Measurements from ENCODE around the gene COG6. TPM values are rescaled to one million over a fixed set of nuclear protein-coding genes. Genes with fewer than 3 reads are reported as not detected.

COG6 gene
- total RNA-seq, 4 donors from 2014 or later: 13.0 to 19.9 (median 14.3) TPM

DNA sequence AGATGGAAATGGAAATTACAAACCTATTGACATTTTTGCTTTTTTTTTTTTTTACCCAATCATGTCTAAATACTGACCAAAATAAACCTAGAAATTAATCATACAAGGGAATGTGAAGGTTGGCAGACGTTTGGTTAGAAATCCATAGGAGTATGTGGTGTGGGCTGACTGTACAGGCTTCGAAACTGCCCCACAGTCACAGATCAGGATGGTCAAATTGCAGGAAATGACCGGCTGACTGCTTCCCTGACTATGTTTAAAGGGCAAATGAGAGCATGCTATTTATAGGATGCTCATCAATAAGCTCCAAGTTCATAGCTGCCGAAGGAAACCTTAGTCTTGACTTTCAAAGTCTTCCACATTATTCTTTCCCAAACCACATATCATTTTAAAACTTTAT is 118.4 kb downstream of the COG6 start:
- Histone ChIP-seq H3K27ac (replicated peaks in 1 of 4) (no peak overlapping the region), H3K4me1 (peaks cover 3 to 19% (median 9%) of the 10 kb centered on the region in 4 donors), H3K4me3 (no peak overlapping the region), H3K36me3 (no peaks in the 10 kb centered on the region), H3K27me3 (no peaks in the 10 kb centered on the region), H3K9me3 (no peaks in the 10 kb centered on the region)
- WGBS: 79% methylated on average over 4 of the region's 4 CpGs
- DNase-seq (ENCODE audit: extremely low spot score): no peak
- intact Hi-C loops (cut with DNase I): loop anchor here (10.0 kb wide), 1 partner anchor 171 kb away; no protein-coding TSS in a partner anchor
- TF ChIP-seq POLR2A (IDR thresholded peaks at IDR 0.05; ENCODE audit: low read depth) (no peak), POLR2AphosphoS5 (IDR thresholded peaks at IDR 0.05) (no peak), EP300 (IDR thresholded peaks at IDR 0.05) (no peak)
- TF ChIP-seq, protein P1, sequence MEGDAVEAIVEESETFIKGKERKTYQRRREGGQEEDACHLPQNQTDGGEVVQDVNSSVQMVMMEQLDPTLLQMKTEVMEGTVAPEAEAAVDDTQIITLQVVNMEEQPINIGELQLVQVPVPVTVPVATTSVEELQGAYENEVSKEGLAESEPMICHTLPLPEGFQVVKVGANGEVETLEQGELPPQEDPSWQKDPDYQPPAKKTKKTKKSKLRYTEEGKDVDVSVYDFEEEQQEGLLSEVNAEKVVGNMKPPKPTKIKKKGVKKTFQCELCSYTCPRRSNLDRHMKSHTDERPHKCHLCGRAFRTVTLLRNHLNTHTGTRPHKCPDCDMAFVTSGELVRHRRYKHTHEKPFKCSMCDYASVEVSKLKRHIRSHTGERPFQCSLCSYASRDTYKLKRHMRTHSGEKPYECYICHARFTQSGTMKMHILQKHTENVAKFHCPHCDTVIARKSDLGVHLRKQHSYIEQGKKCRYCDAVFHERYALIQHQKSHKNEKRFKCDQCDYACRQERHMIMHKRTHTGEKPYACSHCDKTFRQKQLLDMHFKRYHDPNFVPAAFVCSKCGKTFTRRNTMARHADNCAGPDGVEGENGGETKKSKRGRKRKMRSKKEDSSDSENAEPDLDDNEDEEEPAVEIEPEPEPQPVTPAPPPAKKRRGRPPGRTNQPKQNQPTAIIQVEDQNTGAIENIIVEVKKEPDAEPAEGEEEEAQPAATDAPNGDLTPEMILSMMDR (IDR thresholded peaks at IDR 0.05): no peak

DNA sequence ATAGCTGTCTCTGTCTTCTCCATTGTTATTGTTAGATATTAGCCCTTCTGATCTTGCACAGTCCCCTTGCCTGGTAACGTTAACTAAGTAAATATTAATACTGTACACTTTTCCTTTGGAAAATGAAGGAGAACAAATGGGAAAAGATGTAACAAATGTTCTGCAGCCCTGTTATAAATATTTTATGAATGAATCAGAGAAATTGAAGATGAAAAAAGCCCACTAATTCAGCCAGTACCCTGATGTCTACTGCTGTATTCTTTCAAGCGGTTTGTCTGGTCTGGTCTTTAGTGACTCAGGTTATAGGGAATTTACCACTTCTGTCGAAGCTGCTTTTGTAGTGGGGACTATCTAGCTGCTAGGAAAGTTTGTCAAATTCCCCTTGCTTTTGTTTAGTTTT is 121.0 kb downstream of the COG6 start:
- peaks cover 0 to 13% (median 9%) of the 10 kb centered on the region in 4 donors for H3K4me1 ChIP-seq
- TF ChIP-seq, protein P1 (IDR thresholded peaks at IDR 0.05): no peak
- no peak for DNase-seq (ENCODE audit: extremely low spot score)
- no peak overlapping the region for H3K4me3 ChIP-seq
- WGBS: 54% methylated on average over 3 of the region's 3 CpGs
- no peaks in the 10 kb centered on the region for H3K9me3 ChIP-seq
- intact Hi-C loops (cut with DNase I): loop anchor here (10.0 kb wide), 1 partner anchor 168 kb away; no protein-coding TSS in a partner anchor
- no peaks in the 10 kb centered on the region for H3K27me3 ChIP-seq
- no peaks in the 10 kb centered on the region for H3K36me3 ChIP-seq
- no peak overlapping the region for H3K27ac ChIP-seq (replicated peaks in 1 of 4)

DNA sequence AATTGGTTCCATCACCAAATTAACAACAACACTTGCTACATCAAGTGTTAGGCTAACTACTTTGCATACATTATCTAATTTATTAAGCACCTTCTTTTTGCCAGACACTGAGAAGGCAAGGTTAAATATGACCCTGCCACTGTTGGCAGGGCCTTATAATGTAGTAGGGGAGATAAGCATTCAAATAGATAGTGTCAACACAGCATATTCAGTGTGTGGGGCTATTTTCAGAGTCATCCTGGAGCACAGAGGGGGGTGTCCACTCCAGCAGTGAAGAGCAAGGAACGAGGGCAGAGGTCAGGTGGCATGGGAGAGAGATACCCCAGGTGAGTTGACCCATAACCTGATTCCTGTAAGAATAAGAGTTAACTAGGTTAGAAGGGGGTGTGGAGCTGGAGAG is 121.6 kb downstream of the COG6 start:
- no peak for DNase-seq (ENCODE audit: extremely low spot score)
- no peak for TF ChIP-seq EP300 (IDR thresholded peaks at IDR 0.05)
- TF ChIP-seq POLR2A (IDR thresholded peaks at IDR 0.05; ENCODE audit: low read depth): no peak
- TF ChIP-seq POLR2AphosphoS5 (IDR thresholded peaks at IDR 0.05): no peak
- TF ChIP-seq, protein P1 (IDR thresholded peaks at IDR 0.05): no peak
- Histone ChIP-seq H3K27ac (replicated peaks in 1 of 4) (no peak overlapping the region), H3K4me1 (peaks cover 0 to 13% (median 9%) of the 10 kb centered on the region in 4 donors), H3K27me3 (no peaks in the 10 kb centered on the region), H3K9me3 (no peaks in the 10 kb centered on the region), H3K4me3 (no peak overlapping the region), H3K36me3 (no peaks in the 10 kb centered on the region)
- WGBS: 93% methylated on average over 1 of the region's 1 CpG
- intact Hi-C loops (cut with DNase I): loop anchor here (10.0 kb wide), 1 partner anchor 168 kb away; no protein-coding TSS in a partner anchor

DNA sequence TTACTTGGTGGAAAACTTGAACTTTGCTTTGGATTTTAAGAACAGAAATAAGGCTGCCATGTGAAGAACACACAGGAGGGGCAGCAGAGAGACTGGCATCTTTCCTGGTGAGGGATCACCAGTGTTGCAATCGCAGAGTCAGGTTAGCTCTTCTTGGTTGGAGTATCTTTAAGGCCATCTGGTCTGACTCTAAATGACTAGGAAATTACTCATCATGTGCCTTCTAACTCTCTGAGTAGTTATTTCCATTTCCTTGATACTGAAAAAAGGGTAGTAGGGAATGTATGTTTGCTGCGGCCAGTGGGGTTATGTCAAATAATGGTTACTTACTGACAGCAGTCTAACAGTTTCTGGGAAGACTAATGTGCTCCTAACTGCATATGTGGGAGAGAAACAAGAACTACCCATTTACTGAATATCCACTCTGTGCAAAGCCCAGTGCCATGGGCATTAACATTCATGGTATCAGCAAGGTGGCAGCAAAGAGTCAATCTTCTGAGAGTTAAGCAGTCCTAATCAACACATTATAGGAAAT is 122.1 kb downstream of the COG6 start:
- Histone ChIP-seq H3K36me3 (no peaks in the 10 kb centered on the region), H3K9me3 (no peaks in the 10 kb centered on the region), H3K4me1 (peaks cover 0 to 13% (median 9%) of the 10 kb centered on the region in 4 donors), H3K4me3 (no peak overlapping the region), H3K27ac (replicated peaks in 1 of 4) (no peak overlapping the region), H3K27me3 (no peaks in the 10 kb centered on the region)
- intact Hi-C loops (cut with DNase I): loop anchor here (10.0 kb wide), 1 partner anchor 167 kb away; no protein-coding TSS in a partner anchor
- DNase-seq (ENCODE audit: extremely low spot score): no peak
- TF ChIP-seq POLR2AphosphoS5 (IDR thresholded peaks at IDR 0.05) (peak in 1 of 2 donors; percentile 20), EP300 (IDR thresholded peaks at IDR 0.05) (no peak)
- TF ChIP-seq, protein P1 (IDR thresholded peaks at IDR 0.05): peak; percentile 3 to 23 (median 22)
- WGBS: 83% methylated on average over 2 of the region's 2 CpGs

Measured in esophagus muscularis mucosa (tissue), 4 donors.